GM18502 (cell line): ENCODE data around the gene THBS1.

Experiments
- ATAC-seq: cut with Tn5 transposase; IDR thresholded peaks from one replicate; pipeline ENCODE4 v1.9.1; 2021; ENCODE audit warnings: mild to moderate bottlenecking; ENCODE audit not compliant: unreplicated experiment, poor library complexity

The THBS1 gene

GRCh38 chr15:39580485-39581241 lies at the start of gene THBS1:
TSS of gene THBS1 (plus strand) at chr15:39581079. CDS start at chr15:39581858, 779 bp downstream.
- ATAC-seq, result peak; percentile 22

DNA sequence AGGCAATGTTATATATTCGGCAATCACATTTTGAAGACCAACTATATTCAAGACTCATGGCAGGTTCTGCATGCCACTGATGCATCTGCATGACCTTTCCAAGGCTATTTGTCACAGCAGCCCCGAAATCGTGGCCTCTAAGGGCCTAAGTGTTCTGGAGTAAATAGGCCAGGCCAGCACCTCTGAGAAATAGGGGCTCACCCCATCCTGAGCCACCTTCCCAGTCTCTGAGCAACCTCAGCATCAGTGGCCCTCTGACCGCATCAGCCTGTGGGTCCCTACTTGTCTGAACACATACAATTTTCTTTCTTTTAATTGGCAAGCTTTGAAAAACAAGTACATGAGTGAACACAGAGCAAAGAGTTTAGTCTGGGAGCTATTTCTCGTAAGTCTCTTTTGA lies 45.9 kb upstream of the THBS1 start:
- no peak for ATAC-seq

GRCh38 chr15:39535466-39535865 lies 45.4 kb upstream of the THBS1 start:
- ATAC-seq, result no peak

DNA sequence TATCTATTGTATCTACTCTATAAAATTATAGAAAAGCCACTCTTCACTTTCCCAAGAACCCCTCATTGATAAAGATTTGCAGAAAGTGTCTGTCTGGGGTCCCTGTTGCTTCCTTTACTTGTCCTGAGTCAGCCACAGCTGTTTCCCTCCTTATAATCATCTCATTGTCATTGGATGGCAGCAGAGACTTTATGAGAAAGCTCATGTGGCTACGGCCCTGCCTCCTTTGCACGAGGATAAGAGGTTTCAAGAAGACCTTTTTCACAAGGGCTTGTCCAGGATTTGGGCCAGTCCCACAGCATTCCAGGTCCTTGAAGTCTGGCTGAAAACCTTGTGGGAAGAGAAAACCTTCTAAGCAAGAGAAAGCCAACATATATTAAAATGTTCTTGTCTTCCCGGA lies 41.9 kb upstream of the THBS1 start:
- no peak for ATAC-seq

DNA sequence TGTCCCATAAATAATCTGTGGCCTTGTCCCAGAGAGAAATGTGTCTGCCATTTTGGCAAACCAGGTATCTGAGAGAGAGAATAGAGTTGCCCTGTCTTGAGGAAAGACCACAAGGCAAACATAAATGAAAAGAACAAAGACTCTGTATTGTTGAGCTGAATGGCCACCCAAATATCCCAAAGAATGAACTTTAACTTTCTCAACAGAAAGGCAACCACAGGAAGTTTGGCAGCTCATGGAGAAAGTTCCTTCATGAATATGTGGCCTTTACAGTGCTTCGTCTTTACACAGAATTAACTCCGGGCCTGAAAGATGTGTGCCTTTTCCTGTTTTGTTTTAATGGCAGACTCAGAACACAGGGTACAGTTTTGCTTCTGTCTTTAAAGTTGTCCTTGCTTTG lies 41.4 kb upstream of the THBS1 start:
- no peak for ATAC-seq

DNA sequence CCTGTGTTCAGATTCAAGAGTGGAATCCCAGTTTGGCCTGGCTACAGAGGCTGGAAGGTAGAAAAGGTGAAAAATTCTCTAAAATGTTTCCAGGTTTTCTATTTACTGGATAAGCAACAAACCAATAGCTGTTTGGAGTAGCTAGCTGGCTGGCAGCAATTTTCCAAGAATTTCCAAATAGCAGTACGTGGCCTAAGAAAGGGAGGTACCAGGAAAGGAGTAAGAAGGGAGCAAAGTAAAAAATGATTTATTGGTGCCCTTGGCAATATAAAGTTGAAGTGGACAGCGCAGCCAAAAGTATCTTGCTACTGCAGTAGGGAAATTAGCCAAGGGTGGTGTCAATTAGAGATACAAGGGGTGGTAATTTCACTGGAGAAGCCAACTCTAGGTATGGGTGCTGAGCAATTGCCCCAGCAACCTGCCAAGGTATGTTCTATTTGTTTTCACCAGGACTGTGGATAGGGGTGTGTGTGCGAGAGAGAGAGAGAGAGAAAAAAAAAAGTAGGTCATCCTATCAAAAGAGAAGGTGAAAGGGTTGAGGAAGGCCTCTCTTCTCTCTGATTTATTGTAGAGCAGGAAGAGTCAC lies 40.8 kb upstream of the THBS1 start:
- no peak for ATAC-seq

DNA sequence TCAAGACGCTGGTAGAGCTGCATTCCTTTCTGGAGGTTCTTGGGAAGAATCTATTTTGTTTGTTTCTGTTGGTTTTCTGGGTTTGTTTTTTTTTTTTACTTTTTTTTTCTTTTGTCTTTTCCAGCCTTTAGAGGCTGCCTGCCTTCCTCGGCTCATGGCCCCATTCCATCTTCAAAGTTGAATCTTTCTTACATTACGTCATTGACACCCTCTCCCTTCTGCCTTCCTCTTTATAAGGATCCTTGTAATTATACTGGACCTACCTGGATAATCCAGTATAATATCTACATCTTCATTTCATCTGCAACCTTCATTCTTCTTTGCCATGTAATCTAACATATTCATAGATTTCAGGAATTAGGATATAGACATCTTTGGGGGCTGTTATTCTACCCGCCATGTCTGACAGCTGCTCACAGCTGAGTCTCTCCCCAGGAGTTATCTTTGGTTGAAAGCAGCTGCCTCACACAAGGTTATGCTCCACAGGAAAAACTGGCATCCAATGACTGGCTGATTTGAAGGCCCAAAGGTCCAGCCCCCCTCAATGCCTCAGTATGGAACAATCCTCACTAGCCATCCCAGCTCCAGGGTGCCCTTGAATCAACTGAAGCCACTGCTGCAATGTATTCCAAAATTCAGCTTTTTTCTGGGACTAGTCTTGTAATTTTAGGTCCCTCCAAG lies 38.4 kb upstream of the THBS1 start:
- no peak for ATAC-seq

GRCh38 chr15:39543651-39544050 lies 37.2 kb upstream of the THBS1 start:
- ATAC-seq, result no peak

- no peak for ATAC-seq
Measured at GRCh38 chr15:39546842-39547241, 34.0 kb upstream of the THBS1 start.

GRCh38 chr15:39548561-39548960 lies 32.3 kb upstream of the THBS1 start:
- no peak for ATAC-seq

DNA sequence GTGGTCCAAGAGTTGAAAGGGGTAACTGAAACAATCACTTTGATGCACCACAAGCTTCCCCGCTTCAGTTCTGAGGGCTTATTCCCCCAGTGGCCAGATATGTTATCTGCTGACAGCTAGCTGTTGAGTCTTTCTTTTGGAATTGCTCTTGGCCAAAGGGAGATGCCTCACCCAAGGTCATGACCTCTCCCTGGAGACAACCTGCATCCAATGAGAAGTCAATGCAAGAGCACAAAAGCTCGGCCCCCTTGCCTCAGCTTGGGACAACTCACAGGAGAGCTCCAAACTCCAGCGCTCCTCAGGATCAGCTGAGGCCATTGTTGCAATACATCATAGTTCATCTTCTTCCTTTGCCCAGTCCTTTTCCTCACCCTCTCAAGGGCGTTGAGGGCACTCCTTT lies 31.0 kb upstream of the THBS1 start:
- no peak for ATAC-seq

GRCh38 chr15:39551476-39551875 lies 29.4 kb upstream of the THBS1 start:
- ATAC-seq, result no peak

GRCh38 chr15:39552556-39552955 lies 28.3 kb upstream of the THBS1 start:
- ATAC-seq, result no peak

- ATAC-seq, result peak; percentile 82
Measured at GRCh38 chr15:39553947-39554693, 26.8 kb upstream of the THBS1 start.

GRCh38 chr15:39554746-39555387 lies 26.0 kb upstream of the THBS1 start:
- ATAC-seq, result no peak

- no peak for ATAC-seq
Measured at GRCh38 chr15:39555885-39556284, 25.0 kb upstream of the THBS1 start.

GRCh38 chr15:39556461-39556860 lies 24.4 kb upstream of the THBS1 start:
- no peak for ATAC-seq

- ATAC-seq, result no peak
Measured at GRCh38 chr15:39558421-39558820, 22.5 kb upstream of the THBS1 start.

- ATAC-seq, result no peak
Measured at GRCh38 chr15:39564972-39565665, 15.8 kb upstream of the THBS1 start.

DNA sequence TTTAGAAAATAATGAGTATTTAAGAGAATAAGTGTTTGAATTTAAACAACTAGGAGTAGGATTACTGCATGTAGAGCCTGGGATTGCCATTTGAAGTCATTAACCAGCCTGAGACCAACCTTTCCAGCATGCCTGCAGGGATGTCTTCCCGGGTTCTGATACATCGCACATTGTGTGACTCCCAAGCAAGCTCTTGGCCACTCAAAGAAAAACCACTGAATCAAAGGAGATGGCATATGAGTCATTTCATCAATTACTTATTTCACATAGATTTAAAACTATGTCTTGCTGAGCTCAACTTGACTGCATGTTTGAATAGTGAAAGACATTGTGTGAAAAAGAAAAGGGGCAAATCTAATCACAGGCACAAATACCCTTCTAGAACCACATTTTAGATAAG lies 15.0 kb upstream of the THBS1 start:
- ATAC-seq, result no peak
